TTC549 (cell line): ENCODE results near the gene IL17RE.
"Not testable (repeated sequence)": the region's sequence is repeated elsewhere in the genome, so short reads cannot be mapped to it uniquely, and the experiment has no call there.

Source experiments
- FAIRE-seq: peaks from 2 replicates; lab custom pipeline; 2012; peaks lifted over from hg19 to GRCh38; lab: Jason Lieb, UNC

Gene IL17RE, protein sequence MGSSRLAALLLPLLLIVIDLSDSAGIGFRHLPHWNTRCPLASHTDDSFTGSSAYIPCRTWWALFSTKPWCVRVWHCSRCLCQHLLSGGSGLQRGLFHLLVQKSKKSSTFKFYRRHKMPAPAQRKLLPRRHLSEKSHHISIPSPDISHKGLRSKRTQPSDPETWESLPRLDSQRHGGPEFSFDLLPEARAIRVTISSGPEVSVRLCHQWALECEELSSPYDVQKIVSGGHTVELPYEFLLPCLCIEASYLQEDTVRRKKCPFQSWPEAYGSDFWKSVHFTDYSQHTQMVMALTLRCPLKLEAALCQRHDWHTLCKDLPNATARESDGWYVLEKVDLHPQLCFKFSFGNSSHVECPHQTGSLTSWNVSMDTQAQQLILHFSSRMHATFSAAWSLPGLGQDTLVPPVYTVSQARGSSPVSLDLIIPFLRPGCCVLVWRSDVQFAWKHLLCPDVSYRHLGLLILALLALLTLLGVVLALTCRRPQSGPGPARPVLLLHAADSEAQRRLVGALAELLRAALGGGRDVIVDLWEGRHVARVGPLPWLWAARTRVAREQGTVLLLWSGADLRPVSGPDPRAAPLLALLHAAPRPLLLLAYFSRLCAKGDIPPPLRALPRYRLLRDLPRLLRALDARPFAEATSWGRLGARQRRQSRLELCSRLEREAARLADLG

DNA sequence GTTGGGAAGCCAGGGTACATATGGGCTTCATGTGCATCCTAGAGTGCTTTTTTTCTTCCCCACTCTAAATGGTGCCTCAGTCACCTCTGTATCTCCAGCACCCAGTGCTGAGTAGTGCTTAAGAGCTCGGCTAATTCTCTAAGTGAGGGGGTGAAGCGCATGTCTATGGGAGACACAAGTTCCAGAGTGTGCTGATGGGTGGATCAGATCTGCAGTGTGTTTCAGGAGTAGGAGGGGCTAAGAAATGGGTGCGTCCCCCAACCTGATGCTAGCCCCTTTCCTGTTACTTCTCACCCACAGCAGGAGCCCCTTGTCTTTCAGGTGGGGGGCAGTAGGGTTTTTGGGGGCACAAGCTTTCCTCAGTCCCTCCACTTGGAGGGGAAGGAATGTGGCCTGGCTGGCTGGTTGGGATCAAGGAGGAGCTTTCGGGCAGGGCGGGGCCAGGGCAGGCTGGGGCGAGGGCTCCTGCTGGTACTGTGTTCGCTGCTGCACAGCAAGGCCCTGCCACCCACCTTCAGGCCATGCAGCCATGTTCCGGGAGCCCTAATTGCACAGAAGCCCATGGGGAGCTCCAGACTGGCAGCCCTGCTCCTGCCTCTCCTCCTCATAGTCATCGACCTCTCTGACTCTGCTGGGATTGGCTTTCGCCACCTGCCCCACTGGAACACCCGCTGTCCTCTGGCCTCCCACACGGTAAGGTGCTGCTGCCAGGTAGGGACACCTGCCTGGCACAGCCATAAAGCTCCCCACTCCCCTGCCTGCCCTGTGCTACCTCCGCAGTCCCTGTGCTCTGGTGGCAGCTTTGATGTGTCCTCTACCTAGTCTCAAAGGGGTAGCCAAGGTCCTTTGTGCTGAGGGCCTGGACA lies at the start of gene IL17RE:
TSS of gene IL17RE (plus strand) at position 477 of the 866 bp plus-strand sequence. CDS start at position 562, 85 bp downstream.
- no peak for FAIRE-seq

DNA sequence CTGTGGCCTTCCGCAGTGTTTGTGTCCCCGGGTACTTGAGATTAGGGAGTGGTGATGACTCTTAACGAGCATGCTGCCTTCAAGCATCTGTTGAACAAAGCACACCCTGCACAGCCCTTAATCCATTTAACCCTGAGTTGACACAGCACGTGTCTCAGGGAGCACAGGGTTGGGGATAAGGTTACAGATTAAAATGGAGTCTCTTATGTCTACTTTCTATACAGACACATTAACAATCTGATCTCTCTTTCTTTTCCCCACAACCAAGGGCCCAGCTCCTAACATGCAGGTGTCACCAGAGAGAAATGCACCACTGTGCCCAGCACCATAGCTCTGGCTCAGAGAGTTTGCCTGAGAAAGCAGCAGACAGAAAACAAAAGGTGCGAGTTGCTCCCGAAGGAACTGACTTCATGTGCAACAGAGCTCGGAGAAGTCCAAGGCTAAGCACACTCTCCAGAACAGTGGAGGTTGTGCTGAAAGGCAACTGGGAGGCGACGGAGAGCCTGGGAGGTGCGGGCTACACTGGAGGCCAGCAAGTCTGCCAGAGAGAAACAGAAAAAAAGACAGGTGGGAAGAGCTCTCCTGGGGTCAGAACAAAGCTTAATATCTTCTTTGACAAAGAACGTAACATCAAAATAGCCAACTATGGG lies 48.2 kb upstream of the IL17RE start:
- not testable (repeated sequence) for FAIRE-seq

DNA sequence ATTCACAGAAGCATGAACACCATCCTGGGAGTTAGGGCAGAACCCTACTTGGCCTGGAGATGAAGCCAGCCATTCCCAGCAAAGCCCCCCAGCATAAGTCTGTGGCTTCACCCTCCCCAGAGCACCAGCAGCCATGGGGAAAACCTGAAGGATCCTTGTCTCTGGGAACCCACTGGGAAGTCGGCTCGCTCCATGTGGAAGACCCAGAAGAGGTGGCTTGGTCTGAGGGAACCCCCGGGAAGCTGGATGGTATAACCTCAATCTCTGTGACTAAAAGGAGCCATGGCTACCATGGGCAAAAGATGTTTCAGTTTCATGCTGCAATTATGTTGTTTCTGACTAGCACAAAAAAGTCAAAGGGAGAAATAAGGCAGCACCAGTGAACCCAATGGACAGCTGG lies 47.1 kb upstream of the IL17RE start:
- FAIRE-seq, result no peak

DNA sequence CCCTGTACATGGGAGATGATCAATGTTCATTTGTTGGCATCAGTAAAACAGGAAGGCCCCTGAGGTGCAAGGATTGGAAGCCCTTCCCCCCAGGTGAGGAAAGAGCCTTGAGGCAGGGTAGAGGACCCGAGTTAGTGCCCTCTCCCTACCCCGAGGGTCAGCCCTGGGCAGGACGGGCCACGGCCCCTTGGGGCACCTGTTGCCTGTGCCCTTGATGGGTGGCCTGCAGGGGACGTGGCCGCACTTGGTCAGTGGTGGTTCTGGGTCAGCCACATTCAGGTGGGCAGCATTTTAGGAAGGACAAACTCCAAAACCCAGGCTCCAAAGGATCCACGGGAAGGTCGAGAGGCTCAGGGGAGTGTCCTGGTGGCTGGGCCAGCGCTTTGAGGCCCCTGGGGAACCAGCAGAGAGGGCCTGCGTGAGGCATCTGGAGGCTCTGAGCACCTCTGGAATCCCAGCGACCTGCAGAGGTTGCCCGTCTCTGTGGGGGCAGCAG lies 43.1 kb upstream of the IL17RE start:
- FAIRE-seq, result no peak

DNA sequence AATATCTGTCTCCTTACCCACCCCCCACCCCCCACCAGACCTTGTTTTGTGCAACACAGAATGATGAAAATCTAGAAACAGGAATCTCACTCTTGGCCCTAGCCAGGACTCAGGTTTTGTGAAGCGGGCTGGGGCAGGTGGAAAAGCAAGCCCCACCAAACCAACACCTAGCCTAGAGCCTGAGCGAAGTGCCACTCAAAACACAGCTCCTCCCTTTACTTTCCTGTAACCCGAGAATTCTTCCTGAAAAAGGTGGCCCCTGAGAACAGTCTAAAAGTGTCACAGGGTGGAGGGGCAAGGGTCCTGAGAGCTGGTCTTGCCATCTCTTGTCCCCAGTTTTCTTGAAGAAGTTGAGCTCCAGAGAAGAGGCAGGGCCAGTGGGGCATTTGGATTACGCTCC lies 41.4 kb upstream of the IL17RE start:
- no peak for FAIRE-seq

DNA sequence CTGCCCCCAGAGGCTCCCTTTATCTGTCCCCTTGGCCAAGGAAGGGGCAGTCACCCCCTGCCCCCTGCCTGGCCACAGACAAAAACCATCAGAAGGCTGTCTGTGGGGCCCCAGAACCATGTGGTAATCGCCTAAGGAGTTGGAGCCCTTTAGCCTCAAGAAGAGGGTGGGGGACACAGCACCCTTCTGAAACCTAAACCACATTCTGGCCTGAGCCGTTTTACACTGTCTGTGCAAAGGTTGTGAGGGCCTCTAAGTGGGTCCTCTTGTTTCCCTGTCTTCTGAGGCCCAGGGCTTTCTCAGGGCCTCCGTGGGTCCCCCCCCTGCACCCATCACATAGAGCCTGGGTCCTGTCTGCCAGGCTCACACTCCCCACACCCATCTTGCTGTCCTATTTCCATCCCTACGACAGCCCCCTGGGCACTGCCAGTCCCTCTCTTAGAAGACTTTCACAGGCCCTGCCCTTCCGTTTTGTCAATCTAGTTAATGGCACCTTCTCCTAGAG lies 41.0 kb upstream of the IL17RE start:
- FAIRE-seq, result no peak

DNA sequence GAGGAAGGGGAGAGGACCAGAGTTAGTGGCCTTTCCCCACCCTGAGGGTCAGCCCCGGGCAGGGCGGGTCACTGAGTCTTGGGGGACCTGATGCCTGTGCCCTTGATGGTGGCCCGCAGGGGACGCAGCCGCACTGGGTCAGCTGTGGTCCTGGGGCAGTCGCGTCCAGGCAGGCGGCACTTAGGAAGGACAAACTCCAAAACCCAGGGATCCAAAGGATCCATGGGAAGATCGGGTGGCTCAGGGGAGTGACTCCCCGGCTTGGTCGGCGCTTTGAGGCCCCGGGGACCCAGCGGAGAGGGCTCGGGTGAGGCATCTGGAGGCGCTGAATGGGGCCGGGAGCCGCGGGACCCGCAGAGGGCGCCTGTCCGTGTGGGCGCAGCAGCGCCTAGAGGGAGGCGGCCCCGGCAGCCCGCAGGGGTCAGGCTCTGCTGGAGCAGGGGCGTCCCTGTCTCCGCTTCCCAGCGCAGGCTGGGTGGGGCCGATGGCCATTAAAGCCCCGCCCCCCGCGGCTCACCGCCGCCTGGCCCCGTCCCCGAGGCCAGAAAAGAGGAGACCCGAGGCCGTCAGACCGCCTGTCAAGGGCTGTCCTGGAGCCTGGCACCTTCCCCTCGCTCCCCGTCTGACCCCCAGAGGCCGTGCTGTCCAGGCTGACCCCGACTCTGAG lies 40.1 kb upstream of the IL17RE start:
- FAIRE-seq, result no peak

DNA sequence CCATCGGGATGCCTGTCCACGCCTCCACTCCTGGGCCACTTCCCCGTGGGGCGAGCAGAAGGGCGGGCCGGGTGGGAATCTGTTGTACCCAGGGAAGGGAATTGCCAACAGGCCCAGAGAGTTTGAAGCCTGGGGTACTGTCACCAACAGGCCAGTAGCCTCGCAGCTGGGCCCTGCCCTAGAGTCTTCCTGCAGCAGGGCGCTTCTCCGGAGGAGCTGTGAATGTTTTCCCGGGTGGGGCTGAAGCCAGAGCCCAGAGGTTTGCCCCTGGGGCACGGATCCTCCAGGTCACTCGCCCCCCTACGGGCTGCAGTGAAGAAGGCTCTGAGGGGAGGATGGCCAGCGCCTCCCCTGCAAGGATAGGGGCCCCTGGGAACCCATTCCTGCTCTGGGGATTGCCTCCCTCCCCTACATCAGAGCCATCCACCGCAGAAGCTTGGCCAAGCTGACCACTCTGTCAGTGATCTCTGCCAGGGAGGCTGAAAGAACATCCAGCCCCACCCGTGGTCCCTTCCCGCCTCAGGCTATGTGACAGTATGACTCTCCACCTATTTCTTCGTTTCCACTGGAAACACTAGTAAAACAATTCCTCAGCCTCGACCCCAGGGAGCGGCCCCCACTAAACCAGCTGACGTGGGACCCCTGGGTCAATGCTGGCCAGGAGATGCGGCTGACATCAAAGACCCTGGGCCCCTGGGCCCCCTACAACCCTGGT lies 39.4 kb upstream of the IL17RE start:
- FAIRE-seq, result no peak

DNA sequence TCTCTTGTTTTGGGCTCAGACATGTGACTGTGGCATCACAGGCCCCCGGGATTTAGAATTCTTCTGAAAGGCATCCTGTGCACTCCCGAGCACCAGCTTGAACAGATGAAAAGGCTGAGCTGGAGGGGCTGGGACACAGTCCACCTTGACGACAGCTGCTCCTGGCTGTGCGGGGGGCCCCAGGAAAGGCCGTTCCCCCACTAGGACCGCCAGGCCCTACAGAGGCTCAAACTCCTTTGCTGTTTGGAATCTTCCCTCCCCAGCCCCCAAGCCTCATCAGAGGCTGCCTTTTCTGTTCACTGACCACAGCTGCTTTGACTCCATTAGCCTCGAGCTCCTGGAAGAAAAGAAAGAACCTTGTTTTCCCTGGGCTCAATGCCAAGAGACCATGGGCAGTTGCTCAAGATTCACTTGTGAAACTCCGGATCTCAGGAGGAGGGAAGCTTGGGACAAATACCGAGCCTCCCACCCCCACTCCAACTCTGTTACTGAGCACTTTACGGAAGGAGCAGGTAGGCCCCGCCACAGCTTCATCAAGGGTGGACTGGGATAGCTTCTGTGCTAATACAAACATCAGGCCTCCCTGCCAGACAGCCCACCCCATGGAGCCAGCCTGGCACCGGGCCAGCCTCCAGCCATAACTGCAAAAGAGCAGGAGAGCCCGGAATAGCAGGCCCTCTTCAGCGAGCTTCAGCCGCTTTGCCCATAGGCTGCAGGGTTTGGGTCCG lies 38.3 kb upstream of the IL17RE start:
- no peak for FAIRE-seq

DNA sequence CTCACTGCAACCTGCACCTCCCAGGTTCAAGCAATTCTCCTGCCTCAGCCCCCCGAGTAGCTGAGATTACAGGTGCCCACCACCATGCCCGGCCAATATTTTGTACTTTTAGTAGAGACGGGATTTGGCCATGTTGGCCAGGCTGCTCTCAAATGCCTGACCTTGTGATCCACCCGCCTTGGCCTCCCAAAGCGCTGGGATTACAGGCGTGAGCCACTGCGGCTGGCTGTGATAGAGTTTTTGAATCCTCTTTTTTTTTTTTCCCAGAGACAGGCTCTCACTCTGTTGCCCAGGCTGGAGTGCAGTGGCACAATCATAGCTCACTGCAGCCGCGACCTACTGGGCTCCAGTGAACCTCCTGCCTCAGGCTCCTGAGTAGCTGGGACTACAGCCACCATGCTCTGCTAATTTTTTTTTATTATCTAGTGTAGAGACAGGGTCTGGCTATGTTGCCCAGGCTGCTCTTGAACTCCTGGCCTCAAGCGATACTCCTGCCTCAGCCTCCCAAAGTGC lies 37.5 kb upstream of the IL17RE start:
- not testable (repeated sequence) for FAIRE-seq

DNA sequence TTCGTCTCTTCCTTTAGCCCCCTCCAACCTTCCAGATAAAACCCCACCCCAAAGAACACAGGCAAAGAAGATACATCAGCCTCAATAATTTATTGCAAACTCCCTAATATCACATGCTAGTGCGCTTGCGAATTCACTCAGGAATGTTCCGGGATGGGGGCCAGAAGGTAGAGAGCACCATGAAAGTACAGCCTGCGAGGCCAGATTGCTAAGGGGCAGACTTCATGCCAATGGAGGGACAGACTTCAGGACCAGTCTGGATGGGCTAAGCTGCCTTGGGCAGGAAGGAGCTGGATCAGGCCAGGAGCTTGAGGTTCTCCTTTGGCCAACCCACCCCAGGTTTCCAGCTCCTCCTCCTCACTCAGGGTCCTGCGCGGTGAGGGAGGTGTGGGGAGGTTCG lies 36.0 kb upstream of the IL17RE start:
- no peak for FAIRE-seq

DNA sequence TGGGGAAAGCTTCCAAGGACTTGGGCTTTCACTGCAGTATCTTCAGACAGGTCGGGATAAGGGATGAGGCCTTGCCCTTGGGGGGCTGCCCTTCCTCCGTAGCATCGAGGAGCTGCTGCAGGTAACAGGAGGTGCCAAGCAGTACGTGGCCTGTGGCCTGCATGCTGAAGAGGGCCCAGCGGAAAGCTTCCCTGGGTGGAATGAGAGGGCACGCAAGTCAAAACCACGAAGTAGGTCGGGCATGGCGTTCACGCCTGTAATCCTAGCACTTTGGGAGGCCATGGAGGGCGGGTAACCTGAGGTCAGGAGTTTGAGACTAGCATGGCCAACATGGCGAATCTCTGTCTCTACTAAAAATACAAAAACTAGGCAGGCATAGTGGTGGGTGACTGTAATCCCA lies 35.5 kb upstream of the IL17RE start:
- no peak for FAIRE-seq

DNA sequence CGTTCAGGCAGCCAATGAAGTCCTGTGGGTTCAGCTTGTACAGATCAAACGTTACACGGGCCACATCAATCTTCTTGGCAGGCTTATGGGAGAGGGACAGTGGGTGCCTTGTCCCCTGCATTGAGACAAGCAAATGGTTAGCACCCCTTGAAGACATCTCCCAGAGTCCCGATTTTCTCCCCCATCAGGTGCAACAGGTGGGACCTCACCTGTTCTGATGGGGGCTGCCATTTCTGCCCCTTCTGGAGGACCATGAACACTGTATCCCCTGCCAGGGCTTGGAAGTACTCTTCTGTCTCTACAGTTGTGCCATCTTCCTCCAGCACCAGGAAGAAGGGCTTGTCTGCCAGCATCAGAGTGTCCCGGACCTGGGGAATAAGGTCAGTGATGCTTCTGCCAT lies 32.7 kb upstream of the IL17RE start:
- no peak for FAIRE-seq

DNA sequence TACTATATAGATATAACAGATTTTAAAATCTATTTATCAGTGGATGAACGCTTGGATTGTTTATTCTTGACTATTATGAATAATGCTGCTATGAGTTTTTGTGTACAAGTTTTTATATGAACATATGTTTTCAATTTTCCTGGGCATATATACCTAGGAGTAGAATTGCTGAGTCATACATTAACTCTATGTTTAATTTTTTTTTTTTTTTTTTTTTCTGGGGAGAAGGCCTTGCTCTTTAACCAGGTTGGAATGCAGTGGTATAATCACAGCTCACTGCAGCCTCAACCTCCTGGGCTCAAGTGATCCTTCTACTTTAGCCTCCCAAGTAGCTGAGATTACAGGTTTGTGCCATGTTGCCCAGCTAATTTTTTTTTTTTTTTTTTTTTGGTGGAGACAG lies 31.7 kb upstream of the IL17RE start:
- FAIRE-seq, result no peak

DNA sequence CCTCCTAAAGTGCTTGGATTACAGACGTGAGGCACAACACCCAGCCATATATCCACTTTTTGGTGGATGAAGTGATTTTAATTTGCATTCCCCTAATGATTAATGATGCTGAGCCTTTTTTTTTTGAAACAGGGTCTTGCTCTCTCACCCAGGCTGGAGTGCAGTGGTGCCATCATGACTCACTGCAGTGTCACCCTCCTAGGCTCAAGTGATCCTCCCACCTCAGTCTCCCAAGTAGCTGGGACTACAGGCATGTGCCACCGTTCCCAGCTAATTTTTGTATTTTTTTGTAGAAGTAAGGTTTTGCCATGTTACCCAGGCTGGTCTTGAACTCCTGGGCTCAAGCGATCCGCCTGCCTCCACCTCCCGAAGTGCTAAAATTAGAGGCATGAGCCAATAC lies 30.6 kb upstream of the IL17RE start:
- FAIRE-seq, result not testable (repeated sequence)

DNA sequence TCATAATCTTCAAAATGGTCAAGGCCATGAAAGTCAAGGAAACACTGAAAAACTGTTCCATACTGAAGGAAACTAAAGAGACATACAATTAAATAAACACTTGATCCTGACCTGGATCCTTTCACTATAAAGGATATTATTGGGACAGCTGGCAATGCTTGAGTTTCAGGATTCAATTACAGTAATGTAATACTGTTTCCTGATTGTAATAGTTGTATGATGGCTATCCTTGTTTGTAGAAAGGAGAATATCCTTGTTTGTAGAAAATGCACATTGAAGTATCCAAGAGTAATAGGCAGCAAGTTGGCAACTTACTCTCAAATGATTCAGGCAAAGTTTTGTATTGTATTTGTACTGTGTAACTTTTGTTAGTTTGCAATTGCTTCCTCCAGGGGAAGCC lies 27.2 kb upstream of the IL17RE start:
- no peak for FAIRE-seq

DNA sequence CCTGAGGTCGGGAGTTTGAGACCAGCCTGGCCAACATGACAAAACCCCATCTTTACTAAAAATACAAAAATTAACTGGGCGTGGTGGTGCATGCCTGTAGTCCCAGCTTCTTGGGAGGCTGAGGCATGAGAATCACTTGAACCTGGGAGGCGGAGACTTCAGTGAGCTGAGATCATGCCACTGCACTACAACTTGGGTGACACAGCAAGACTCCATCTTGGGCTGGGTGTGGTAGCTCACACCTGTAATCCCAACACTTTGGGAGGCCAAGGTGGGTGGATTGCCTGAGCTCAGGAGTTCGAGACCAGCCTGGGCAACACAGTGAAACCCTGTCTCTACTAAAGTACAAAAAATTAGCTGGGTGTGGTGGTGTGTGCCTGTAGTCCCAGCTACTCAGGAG lies 26.4 kb upstream of the IL17RE start:
- not testable (repeated sequence) for FAIRE-seq

DNA sequence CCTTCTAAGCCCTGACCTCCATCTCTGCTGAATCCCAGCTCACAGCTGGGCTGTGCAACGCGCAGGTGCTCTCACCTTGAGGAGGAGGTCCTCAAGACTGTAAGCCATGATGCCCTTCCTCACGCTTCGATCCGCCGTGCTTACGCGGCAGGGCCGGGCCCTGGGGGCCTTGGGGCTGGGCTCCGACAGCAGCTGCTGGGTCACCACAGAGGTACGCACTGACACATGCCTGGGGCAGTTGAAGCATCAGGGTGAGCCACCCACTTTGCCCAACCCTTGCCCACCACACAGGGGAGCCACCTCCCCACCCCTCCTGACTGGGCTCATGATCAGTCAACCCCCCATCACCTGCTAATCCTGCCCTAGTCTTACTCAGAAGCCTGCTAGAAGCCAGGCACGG lies 25.7 kb upstream of the IL17RE start:
- no peak for FAIRE-seq

DNA sequence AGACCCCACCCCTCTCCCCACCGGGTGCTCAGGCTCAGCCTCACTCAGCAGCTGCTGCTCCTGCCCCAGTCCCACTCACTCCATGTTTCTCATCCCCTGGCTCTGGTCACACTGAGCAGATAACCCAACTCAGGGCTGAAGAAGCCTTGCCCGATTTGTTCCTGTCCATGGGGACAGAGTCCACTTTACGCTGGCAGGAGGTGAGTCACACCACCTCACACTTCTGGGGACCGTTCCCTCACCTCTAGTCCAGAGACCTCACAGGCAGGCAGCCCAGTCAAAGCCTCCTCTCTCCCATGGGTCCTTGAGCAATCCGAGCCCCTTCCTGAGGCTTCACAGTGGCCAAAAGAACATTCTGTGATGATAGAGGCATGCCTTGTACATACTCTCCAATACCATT lies 23.9 kb upstream of the IL17RE start:
- FAIRE-seq, result no peak
